Measurements from ENCODE around the gene PRAMEF7. TPM values are rescaled to one million over a fixed set of nuclear protein-coding genes. Genes with fewer than 3 reads are reported as not detected.
"Not testable (repeated sequence)": the region's sequence is repeated elsewhere in the genome, so short reads cannot be mapped to it uniquely, and the experiment has no call there.

PRAMEF7 gene
- not detected in 2 replicates for total RNA-seq

DNA sequence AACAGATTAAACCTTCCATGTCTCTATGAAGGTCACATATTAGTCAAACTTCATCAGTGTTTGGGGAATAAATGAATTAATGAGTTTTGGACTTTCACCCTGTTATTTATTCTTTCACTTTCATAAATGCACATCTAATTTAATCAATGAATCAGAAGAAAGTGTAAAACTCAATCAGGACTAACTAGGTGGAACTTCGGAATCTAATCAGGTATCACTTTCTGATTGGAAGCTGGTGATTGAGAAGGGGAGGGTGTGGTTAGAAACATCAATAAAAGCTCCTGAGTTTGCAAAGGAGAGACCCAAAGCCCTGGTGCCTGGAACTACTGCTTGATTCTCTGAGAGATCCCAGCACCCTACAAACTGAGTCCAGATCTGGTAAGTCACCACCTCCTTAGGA is at the start of gene PRAMEF7:
Gene PRAMEF7 (plus strand): TSS at position 301 of the 400 bp plus-strand sequence. CDS start 1,083 bp downstream, outside the sequence.
- H3K36me3 Mint-ChIP-seq (ENCODE audit: low read depth); H3K9me3 Mint-ChIP-seq; H3K27me3 Mint-ChIP-seq (ENCODE audit: low read depth); intact Hi-C loops (cut with micrococcal nuclease); H3K4me3 Mint-ChIP-seq (ENCODE audit: low read depth); H3K27ac Mint-ChIP-seq; H3K4me1 Mint-ChIP-seq (ENCODE audit: low read depth); DNase-seq (ENCODE audit: low spot score): not testable (repeated sequence)

DNA sequence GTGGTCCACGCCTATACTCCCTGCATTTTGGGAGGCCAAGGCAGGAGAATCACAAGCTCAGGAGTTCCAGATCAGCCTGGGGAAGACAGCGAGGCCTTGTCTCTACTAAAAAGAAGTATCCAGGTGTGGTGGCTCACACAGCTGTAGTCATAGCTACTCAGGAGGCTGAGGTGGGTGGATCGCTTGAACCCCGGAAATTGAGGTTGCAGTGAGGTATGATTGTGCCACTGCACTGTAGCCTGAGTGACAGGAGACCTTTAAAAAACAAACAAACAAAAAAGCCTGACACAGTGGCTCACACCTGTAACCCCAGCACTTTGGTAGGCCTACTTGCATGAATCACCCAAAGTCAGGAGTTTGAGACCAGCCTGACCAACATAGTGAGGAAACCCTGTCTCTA is 38.0 kb upstream of the PRAMEF7 start:
- H3K9me3 Mint-ChIP-seq; DNase-seq (ENCODE audit: low spot score); H3K27ac Mint-ChIP-seq; H3K4me1 Mint-ChIP-seq (ENCODE audit: low read depth); H3K4me3 Mint-ChIP-seq (ENCODE audit: low read depth); intact Hi-C loops (cut with micrococcal nuclease); H3K36me3 Mint-ChIP-seq (ENCODE audit: low read depth); H3K27me3 Mint-ChIP-seq (ENCODE audit: low read depth): not testable (repeated sequence)

- H3K4me1 Mint-ChIP-seq (ENCODE audit: low read depth); H3K27ac Mint-ChIP-seq; DNase-seq (ENCODE audit: low spot score); H3K9me3 Mint-ChIP-seq; intact Hi-C loops (cut with micrococcal nuclease); H3K36me3 Mint-ChIP-seq (ENCODE audit: low read depth); H3K4me3 Mint-ChIP-seq (ENCODE audit: low read depth); H3K27me3 Mint-ChIP-seq (ENCODE audit: low read depth): not testable (repeated sequence)
Observed at GRCh38 chr1:12886101-12886500, 30.3 kb upstream of the PRAMEF7 start, which contains the start of gene PRAMEF4. TSS of gene PRAMEF4 (minus strand) at chr1:12886201. CDS start at chr1:12883394, 2,807 bp downstream.

- H3K9me3 Mint-ChIP-seq; H3K4me3 Mint-ChIP-seq (ENCODE audit: low read depth); H3K4me1 Mint-ChIP-seq (ENCODE audit: low read depth); H3K27me3 Mint-ChIP-seq (ENCODE audit: low read depth); H3K27ac Mint-ChIP-seq; DNase-seq (ENCODE audit: low spot score); H3K36me3 Mint-ChIP-seq (ENCODE audit: low read depth); intact Hi-C loops (cut with micrococcal nuclease): not testable (repeated sequence)
Observed at GRCh38 chr1:12898170-12898569, 18.2 kb upstream of the PRAMEF7 start, which contains the start of gene PRAMEF10. TSS of gene PRAMEF10 (minus strand) at chr1:12898270. CDS start at chr1:12895847, 2,423 bp downstream.

GRCh38 chr1:12899186-12899585 is 17.2 kb upstream of the PRAMEF7 start:
- intact Hi-C loops (cut with micrococcal nuclease); H3K9me3 Mint-ChIP-seq; H3K27ac Mint-ChIP-seq; H3K27me3 Mint-ChIP-seq (ENCODE audit: low read depth); H3K4me1 Mint-ChIP-seq (ENCODE audit: low read depth); DNase-seq (ENCODE audit: low spot score); H3K4me3 Mint-ChIP-seq (ENCODE audit: low read depth); H3K36me3 Mint-ChIP-seq (ENCODE audit: low read depth): not testable (repeated sequence)

DNA sequence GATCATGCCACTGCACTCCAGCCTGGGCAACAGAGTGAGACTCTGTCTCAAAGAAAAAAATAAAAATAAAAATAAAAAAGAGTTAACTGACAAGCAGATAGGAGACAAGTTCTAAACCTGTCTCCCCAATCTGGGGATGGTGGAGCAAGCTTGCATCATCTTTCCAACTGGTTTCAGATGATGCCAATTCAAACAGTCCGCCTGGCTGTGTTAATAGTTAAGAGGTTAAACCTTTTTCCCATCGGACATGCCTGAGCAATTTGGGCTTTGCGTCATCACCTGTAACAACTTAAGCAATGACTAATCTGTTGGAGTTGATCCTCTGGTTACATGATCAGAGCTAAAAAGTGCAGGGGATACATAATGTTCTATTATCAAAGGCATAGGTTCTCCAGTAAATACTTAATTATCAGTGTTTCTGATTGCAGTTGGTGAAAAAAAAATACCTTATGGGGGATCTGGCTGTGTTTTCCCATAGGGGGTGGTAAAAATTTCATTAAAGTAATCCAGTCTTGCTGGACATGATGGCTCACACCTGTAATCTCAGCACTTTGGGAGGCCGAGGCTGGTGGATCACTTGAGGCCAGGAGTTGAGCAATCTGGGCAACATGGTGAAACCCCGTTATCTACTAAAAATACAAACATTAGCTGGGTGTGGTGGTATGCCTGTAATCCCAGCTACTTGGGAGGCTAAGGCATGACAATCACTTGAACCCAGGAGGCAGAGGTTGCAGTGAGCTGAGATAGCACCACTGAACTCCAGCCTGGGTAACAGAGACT is 12.4 kb upstream of the PRAMEF7 start:
- DNase-seq (ENCODE audit: low spot score); H3K9me3 Mint-ChIP-seq; H3K4me1 Mint-ChIP-seq (ENCODE audit: low read depth); H3K4me3 Mint-ChIP-seq (ENCODE audit: low read depth); intact Hi-C loops (cut with micrococcal nuclease); H3K27me3 Mint-ChIP-seq (ENCODE audit: low read depth); H3K27ac Mint-ChIP-seq; H3K36me3 Mint-ChIP-seq (ENCODE audit: low read depth): not testable (repeated sequence)

DNA sequence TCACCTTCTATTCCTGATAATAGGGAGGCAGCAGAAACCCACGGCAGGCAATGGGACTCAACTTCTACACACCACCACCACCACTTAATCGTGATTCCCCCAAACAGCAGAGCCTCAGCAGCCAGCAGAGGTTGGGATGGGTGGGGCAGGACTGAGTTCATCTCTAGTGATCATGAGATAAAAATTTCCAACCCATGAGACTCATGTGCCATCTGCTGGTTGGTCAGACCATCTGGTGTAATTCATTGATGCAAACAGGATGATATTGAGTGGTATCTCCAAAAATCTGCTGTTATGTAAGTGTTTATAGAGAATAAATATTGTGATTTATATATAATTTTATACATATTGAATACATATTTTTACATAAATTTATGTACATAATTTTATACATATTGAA is 5.3 kb downstream of the PRAMEF7 start:
- H3K4me3 Mint-ChIP-seq (ENCODE audit: low read depth): not testable (repeated sequence)

GRCh38 chr1:12924368-12924767 is 8.0 kb downstream of the PRAMEF7 start:
- H3K27ac Mint-ChIP-seq; H3K27me3 Mint-ChIP-seq (ENCODE audit: low read depth); intact Hi-C loops (cut with micrococcal nuclease); H3K9me3 Mint-ChIP-seq; DNase-seq (ENCODE audit: low spot score); H3K36me3 Mint-ChIP-seq (ENCODE audit: low read depth); H3K4me1 Mint-ChIP-seq (ENCODE audit: low read depth); H3K4me3 Mint-ChIP-seq (ENCODE audit: low read depth): not testable (repeated sequence)

More for the DNA sequence above, 5.3 kb downstream of the PRAMEF7 start:
- H3K27me3 Mint-ChIP-seq (ENCODE audit: low read depth); H3K27ac Mint-ChIP-seq; H3K9me3 Mint-ChIP-seq; DNase-seq (ENCODE audit: low spot score); intact Hi-C loops (cut with micrococcal nuclease); H3K36me3 Mint-ChIP-seq (ENCODE audit: low read depth); H3K4me1 Mint-ChIP-seq (ENCODE audit: low read depth): not testable (repeated sequence)

DNA sequence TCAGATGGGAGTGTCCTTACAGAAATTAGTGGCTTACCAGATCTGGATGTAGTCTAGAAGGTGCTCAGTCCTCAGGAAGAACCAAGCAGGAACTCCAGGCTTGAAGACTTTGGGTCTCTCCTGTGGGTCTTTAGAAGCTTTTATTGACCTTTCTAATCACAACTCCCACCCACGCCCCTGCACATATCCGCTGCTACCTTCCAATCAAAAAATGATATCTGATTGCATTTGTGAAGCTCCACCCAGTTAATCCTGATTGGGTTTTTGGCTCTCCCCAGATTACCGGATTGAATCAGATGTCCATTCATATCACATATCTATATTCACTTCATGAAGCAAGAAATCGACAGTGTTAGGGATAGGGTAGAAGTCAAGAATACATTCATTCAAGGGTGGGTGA is 31.1 kb downstream of the PRAMEF7 start, which contains the start of gene PRAMEF6:
Gene PRAMEF6 (minus strand): TSS at position 101 of the 400 bp plus-strand sequence. CDS start 5,062 bp downstream, outside the sequence.
- H3K9me3 Mint-ChIP-seq; H3K4me3 Mint-ChIP-seq (ENCODE audit: low read depth); H3K27ac Mint-ChIP-seq; DNase-seq (ENCODE audit: low spot score); H3K4me1 Mint-ChIP-seq (ENCODE audit: low read depth); intact Hi-C loops (cut with micrococcal nuclease); H3K36me3 Mint-ChIP-seq (ENCODE audit: low read depth); H3K27me3 Mint-ChIP-seq (ENCODE audit: low read depth): not testable (repeated sequence)

Other genes with a start within 250 kb of the PRAMEF7 start
- gene AADACL3, start 200.5 kb upstream of the PRAMEF7 start, total RNA-seq: not detected in 2 replicates
- gene CFAP107, start 170.4 kb upstream of the PRAMEF7 start, total RNA-seq: not detected in 2 replicates
- not detected in 2 replicates for gene PRAMEF12, start 142.9 kb upstream of the PRAMEF7 start, total RNA-seq
- gene PRAMEF1, start 125.2 kb upstream of the PRAMEF7 start, total RNA-seq: not detected in 2 replicates
- not detected in 2 replicates for gene PRAMEF11, start 85.2 kb upstream of the PRAMEF7 start, total RNA-seq
- not detected in 2 replicates for gene HNRNPCL1, start 67.9 kb upstream of the PRAMEF7 start, total RNA-seq
- not detected in 2 replicates for gene PRAMEF2, start 59.5 kb upstream of the PRAMEF7 start, total RNA-seq
- not detected in 2 replicates for gene PRAMEF4, start 30.4 kb upstream of the PRAMEF7 start, total RNA-seq
- gene PRAMEF10, start 18.3 kb upstream of the PRAMEF7 start, total RNA-seq: not detected in 2 replicates
- gene PRAMEF6, start 31.0 kb downstream of the PRAMEF7 start, total RNA-seq: not detected in 2 replicates
- not detected in 2 replicates for gene PRAMEF27, start 140.0 kb downstream of the PRAMEF7 start, total RNA-seq
- gene HNRNPCL3, start 144.2 kb downstream of the PRAMEF7 start, total RNA-seq: not detected in 2 replicates
- not detected in 2 replicates for gene PRAMEF25, start 154.2 kb downstream of the PRAMEF7 start, total RNA-seq
- not detected in 2 replicates for gene HNRNPCL2, start 200.2 kb downstream of the PRAMEF7 start, total RNA-seq
- gene PRAMEF26, start 239.4 kb downstream of the PRAMEF7 start, total RNA-seq: not detected in 2 replicates
- not detected in 2 replicates for gene HNRNPCL4, start 249.0 kb downstream of the PRAMEF7 start, total RNA-seq